ENCODE data around the gene POTEJ.
"Not testable (repeated sequence)": the region's sequence is repeated elsewhere in the genome, so short reads cannot be mapped to it uniquely, and the experiment has no call there.

GRCh38 chr2:130610486-130610885, 754 bp upstream of the POTEJ start:
- TF ChIP-seq ZNF274 (IDR thresholded peaks at IDR 0.05; ENCODE audit: low read depth, low read length); SUZ12 (IDR thresholded peaks at IDR 0.05; ENCODE audit: extremely low read depth, insufficient read depth, insufficient read length): not testable (repeated sequence)

All from NT2/D1 (cell line).